ENCODE data around the gene KLKB1.
"Not testable (repeated sequence)": the region's sequence is repeated elsewhere in the genome, so short reads cannot be mapped to it uniquely, and the experiment has no call there.

Gene KLKB1

GRCh38 chr4:186265683-186266652, 38.7 kb downstream of the KLKB1 start, which contains the start of gene F11:
TSS of gene F11 (plus strand) at chr4:186266189. CDS start at chr4:186267137, 948 bp downstream.
- DNase-seq: no peak

GRCh38 chr4:186266729-186267456, 39.6 kb downstream of the KLKB1 start:
- no peak for DNase-seq

- DNase-seq: no peak
Observed at GRCh38 chr4:186271081-186271678, 43.9 kb downstream of the KLKB1 start.

GRCh38 chr4:186272699-186273391, 45.5 kb downstream of the KLKB1 start:
- no peak for DNase-seq

GRCh38 chr4:186273392-186273789, 46.1 kb downstream of the KLKB1 start:
- not testable (repeated sequence) for DNase-seq

GRCh38 chr4:186283311-186283710, 56.0 kb downstream of the KLKB1 start:
- no peak for DNase-seq

- no peak for DNase-seq
Observed at GRCh38 chr4:186285147-186285546, 57.8 kb downstream of the KLKB1 start.

- DNase-seq: no peak
Observed at GRCh38 chr4:186286581-186286980, 59.3 kb downstream of the KLKB1 start.

GRCh38 chr4:186291256-186291890, 64.1 kb downstream of the KLKB1 start:
- DNase-seq: no peak

- DNase-seq: no peak
Observed at GRCh38 chr4:186294160-186294559, 66.9 kb downstream of the KLKB1 start.

GRCh38 chr4:186296481-186296880, 69.2 kb downstream of the KLKB1 start:
- DNase-seq: no peak

- DNase-seq: no peak
Observed at GRCh38 chr4:186297013-186297645, 69.8 kb downstream of the KLKB1 start.

GRCh38 chr4:186298031-186298647, 70.8 kb downstream of the KLKB1 start:
- DNase-seq: no peak

- no peak for DNase-seq
Observed at GRCh38 chr4:186299291-186299690, 72.0 kb downstream of the KLKB1 start.

GRCh38 chr4:186300659-186301390, 73.5 kb downstream of the KLKB1 start:
- no peak for DNase-seq

GRCh38 chr4:186304216-186304615, 76.9 kb downstream of the KLKB1 start:
- no peak for DNase-seq

- DNase-seq: no peak
Observed at GRCh38 chr4:186304866-186305505, 77.7 kb downstream of the KLKB1 start.

- DNase-seq: no peak
Observed at GRCh38 chr4:186307497-186307896, 80.2 kb downstream of the KLKB1 start.

- no peak for DNase-seq
Observed at GRCh38 chr4:186307916-186308315, 80.6 kb downstream of the KLKB1 start.

Measured in cortex of kidney (tissue), 1 donor.